Right kidney (tissue), 1 donor: Measurements from ENCODE around the gene MBD5.

ENCODE experiments used
- DNase-seq: peaks from one replicate; pipeline ENCODE4 v3.0.0-alpha.2; 2016

Gene MBD5

GRCh38 chr2:148303161-148303560, 282.3 kb downstream of the MBD5 start:
- DNase-seq: no peak

GRCh38 chr2:148305476-148305875, 284.6 kb downstream of the MBD5 start:
- DNase-seq: no peak

GRCh38 chr2:148306027-148306426, 285.1 kb downstream of the MBD5 start:
- no peak for DNase-seq

GRCh38 chr2:148317598-148317997, 296.7 kb downstream of the MBD5 start:
- no peak for DNase-seq

GRCh38 chr2:148338541-148338940, 317.6 kb downstream of the MBD5 start:
- DNase-seq: no peak

GRCh38 chr2:148342086-148342485, 321.2 kb downstream of the MBD5 start:
- no peak for DNase-seq

- DNase-seq: no peak
These were observed 329.3 kb downstream of the MBD5 start for GRCh38 chr2:148350199-148350598.

- no peak for DNase-seq
These were observed 330.7 kb downstream of the MBD5 start for GRCh38 chr2:148351437-148352143.

GRCh38 chr2:148358375-148358774, 337.5 kb downstream of the MBD5 start:
- no peak for DNase-seq

GRCh38 chr2:148360662-148361061, 339.8 kb downstream of the MBD5 start:
- no peak for DNase-seq

GRCh38 chr2:148362144-148362796, 341.4 kb downstream of the MBD5 start:
- DNase-seq: no peak

- DNase-seq: no peak
These were observed 354.3 kb downstream of the MBD5 start for GRCh38 chr2:148375214-148375613.

GRCh38 chr2:148391324-148391723, 370.4 kb downstream of the MBD5 start:
- DNase-seq: no peak

- no peak for DNase-seq
These were observed 381.9 kb downstream of the MBD5 start for GRCh38 chr2:148402786-148403185.

GRCh38 chr2:148410899-148411298, 390.0 kb downstream of the MBD5 start:
- no peak for DNase-seq

GRCh38 chr2:148416248-148416647, 395.4 kb downstream of the MBD5 start:
- no peak for DNase-seq

GRCh38 chr2:148430101-148430500, 409.2 kb downstream of the MBD5 start:
- DNase-seq: no peak

- DNase-seq: no peak
These were observed 427.0 kb downstream of the MBD5 start for GRCh38 chr2:148447877-148448276.

GRCh38 chr2:148450531-148450930, 429.6 kb downstream of the MBD5 start:
- no peak for DNase-seq

GRCh38 chr2:148451046-148451445, 430.2 kb downstream of the MBD5 start:
- no peak for DNase-seq

GRCh38 chr2:148455791-148456190, 434.9 kb downstream of the MBD5 start:
- no peak for DNase-seq

- no peak for DNase-seq
These were observed 437.3 kb downstream of the MBD5 start for GRCh38 chr2:148458171-148458570.

- DNase-seq: no peak
These were observed 438.5 kb downstream of the MBD5 start for GRCh38 chr2:148459377-148459778.

- DNase-seq: no peak
These were observed 441.0 kb downstream of the MBD5 start for GRCh38 chr2:148461876-148462275.
